Measurements from ENCODE around the gene FGF18.

DNA sequence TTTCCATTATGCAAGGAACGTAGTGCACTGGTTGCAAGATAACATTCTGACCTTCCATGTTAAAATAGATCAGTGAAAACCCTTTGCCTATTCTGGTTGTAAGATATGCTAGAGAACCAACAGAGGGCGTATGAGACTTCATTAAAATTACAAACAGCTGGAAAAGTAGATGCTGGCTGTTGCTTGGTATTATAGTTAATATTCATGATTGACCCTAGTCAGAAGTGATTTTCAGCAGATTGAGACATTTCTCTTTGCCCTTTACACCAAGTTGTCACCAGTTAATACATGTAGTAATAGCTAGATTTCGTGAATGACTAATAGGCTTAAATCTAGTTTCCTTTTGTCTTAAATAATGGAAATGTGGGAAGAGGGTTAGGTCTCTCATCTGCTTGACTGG, 13.8 kb upstream of the FGF18 start:
- TF ChIP-seq, protein P1, sequence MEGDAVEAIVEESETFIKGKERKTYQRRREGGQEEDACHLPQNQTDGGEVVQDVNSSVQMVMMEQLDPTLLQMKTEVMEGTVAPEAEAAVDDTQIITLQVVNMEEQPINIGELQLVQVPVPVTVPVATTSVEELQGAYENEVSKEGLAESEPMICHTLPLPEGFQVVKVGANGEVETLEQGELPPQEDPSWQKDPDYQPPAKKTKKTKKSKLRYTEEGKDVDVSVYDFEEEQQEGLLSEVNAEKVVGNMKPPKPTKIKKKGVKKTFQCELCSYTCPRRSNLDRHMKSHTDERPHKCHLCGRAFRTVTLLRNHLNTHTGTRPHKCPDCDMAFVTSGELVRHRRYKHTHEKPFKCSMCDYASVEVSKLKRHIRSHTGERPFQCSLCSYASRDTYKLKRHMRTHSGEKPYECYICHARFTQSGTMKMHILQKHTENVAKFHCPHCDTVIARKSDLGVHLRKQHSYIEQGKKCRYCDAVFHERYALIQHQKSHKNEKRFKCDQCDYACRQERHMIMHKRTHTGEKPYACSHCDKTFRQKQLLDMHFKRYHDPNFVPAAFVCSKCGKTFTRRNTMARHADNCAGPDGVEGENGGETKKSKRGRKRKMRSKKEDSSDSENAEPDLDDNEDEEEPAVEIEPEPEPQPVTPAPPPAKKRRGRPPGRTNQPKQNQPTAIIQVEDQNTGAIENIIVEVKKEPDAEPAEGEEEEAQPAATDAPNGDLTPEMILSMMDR (IDR thresholded peaks at IDR 0.05), result no peak
- no peak for TF ChIP-seq EP300 (IDR thresholded peaks at IDR 0.05)

Data from upper lobe of left lung (tissue), 4 donors.